GM21367 (cell line): ENCODE measurements around the gene MYH10.

Experiments used
- ATAC-seq: cut with Tn5 transposase; IDR thresholded peaks from one replicate; pipeline ENCODE4 v1.9.1; 2021; ENCODE audit not compliant: unreplicated experiment

MYH10 gene

GRCh38 chr17:8475781-8476180 is 154.7 kb downstream of the MYH10 start:
- no peak for ATAC-seq

GRCh38 chr17:8475227-8475626 is 155.3 kb downstream of the MYH10 start:
- ATAC-seq: no peak

DNA sequence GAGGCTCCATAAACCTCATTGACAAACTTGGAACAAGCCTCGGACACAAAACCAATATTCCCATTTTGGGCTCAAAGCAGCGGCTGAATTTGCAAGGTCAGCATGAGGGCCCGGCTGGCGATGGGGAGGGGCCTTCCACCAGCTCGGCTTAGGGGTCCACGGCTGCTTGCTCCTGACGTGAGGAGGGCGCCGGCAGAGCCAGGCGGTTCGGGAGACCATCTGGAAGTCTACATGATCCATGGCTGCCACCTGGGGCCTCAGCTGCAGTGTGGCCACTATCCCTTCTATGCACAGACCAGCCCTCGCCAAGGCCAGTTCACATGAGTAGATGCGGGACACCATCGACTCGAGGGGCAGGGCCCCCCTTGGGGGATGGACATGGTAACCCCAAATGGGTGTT is 155.7 kb downstream of the MYH10 start:
- no peak for ATAC-seq

GRCh38 chr17:8473451-8474192 is 156.9 kb downstream of the MYH10 start:
- ATAC-seq: no peak

GRCh38 chr17:8472663-8473062 is 157.9 kb downstream of the MYH10 start:
- no peak for ATAC-seq

DNA sequence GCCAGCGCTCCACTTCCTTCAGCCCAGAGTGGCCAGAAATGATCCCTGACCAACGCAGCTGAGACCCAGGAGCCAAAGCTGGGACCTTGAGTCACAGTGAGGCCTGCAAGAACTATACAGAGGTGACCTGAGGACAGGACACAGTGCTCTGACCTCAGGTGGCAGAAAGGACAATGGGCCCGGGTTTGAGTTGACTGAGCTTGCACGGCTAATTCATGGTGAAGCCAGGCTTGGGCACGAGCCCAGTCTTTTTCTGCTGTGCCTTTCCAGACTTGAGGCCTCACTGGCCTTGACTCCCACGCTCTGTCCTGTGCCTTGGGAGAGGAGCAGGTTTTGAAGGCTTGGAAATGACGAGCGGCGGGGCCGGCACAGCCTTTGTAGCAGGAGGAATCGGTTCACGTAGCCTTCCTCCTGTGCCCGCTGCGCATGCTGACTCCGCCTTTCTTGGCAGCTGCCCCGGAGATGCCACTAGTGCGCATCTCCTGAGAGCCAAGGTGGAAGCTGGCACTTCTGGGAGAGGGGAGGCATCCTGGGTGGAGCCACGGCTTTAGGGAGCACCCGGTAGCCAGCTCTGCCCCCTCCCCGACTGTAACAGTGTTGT is 160.0 kb downstream of the MYH10 start:
- ATAC-seq: no peak

DNA sequence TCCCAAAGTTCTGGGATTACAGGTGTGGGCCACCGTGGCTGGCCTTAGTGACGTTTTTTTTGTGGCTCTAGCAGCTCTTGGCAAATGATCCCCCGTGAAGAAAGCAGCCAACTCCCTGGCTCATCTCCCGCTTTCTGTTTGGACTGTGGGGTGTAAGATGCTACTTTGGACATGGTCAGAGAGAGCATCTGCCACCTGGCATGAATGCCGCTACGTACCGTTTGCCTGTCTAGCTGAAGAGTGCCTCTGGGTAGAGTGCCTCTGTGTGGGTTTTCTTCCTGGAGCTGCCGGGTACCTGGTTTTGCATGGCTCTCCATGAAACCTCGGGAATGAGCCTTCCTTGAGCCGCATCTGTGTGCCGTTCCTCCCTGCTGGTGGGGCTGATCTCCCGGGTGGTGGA is 160.6 kb downstream of the MYH10 start:
- ATAC-seq: no peak

DNA sequence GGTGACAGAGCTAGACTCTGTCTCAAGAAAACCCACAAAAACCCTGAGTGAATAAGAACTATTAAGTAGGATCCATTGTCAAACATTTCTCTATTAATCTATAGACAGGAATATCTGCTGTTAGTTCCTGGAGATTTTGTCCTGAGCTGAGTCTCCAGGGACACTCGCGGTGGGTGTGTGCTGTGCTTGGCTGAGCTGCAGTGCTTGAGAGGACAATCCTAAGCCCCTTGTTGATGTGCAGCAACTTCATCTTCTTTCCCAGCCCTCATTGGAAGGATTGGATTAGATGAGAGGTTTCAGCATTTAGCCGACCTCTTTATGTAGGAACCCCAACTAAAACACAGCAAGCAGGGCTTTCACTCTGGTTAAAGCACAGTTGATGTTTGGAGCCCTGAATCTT is 161.5 kb downstream of the MYH10 start:
- no peak for ATAC-seq

GRCh38 chr17:8468127-8468526 is 162.4 kb downstream of the MYH10 start:
- ATAC-seq: no peak

DNA sequence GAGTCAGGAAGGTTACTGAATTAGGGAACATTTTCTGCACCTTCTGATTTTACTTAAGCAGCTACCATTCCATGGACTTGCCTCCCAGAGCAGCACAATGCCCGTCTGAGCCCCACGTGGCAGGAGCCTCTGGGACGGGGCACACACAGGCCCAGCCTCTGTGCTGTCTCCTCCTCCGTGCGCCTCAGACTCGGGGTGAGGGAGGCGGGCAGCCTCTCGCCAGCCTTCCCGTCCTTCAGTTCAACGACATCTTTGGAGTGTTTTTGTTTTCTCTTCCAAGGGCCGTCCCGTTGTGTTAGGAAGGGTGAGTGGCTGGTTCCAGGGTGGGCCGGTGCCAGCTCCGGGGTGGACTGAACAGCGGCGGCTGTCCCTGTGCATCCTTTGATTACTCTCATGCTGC is 163.0 kb downstream of the MYH10 start:
- no peak for ATAC-seq

DNA sequence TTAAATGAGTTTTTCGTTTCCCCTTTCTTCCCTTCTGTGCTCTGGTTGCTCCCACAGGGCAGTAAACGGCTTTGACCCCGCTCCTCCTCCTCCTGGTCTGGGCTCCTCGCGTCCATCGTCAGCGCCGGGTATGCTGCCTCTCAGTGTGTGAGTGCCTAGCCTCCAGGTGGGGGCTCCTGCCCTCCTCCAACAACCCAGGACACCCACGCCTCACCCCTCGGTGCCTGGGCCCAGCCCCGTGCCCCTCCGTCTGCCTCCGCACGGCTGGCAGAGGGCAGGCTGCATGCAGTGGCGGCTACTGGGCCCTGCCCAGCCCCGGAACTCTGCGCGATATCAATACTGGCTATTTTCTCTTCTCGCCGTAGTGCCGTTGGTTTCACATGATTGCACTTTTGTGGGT is 163.7 kb downstream of the MYH10 start:
- no peak for ATAC-seq

- no peak for ATAC-seq
Measured at GRCh38 chr17:8466456-8466855, 164.1 kb downstream of the MYH10 start.

DNA sequence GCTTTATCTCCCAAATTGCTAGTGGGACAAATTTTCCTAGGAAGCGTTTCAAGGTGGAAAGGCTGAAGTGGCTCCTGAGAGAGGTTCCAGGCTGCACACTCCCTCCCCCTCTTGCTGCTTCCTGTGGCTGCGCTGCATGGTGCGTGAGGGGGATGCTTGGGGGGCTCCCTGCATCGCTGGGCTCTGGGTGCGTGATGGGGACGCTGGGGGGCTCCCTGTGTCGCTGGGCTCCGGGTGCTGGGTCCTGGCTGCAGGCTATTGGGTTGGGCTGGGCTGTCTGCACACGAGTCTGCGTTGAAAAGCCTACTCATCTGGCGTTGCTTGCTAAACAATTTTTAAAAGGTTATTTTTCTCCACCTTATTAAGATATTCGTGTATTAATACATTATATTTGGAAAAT is 164.8 kb downstream of the MYH10 start:
- ATAC-seq: no peak

DNA sequence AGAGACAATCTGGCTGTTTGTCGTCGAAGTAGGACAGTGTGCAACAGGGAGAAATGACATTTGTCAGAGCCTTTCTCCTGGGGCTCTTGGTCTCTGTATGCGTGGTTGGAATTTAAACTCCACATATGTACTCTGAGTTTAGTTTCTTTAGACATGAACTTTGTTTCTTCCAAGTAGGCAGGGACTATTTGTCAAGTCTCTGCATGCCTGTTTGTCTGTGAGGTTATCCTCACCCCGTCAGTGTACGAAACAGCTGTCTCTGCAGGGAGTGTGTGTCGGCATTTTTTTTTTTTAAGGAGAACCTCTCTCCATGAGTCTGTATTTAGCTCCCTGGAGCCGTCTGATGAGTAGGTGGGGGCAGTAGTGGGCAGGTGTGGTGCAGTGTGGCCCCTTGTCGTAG is 165.2 kb downstream of the MYH10 start:
- no peak for ATAC-seq

DNA sequence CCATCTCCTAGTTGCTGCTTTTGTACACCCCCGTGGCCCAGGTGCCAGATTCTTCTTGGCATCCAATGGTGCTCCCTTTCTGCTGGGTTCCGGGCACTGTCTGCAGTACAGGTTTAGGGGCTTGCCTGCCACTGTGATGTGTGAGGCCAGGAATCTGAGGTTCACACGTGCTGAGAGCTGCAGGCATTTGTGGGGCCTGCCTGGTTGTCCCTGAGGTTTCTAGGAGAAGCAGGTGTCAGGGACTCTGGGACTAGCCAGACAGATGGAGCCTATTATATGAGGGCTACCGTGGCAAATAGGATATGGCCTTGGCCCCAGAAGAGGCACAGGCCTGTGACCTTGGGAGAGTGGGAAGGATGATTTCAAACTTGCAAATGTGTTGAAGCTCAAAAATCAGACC is 165.6 kb downstream of the MYH10 start:
- ATAC-seq: no peak

- no peak for ATAC-seq
Measured at GRCh38 chr17:8463099-8463498, 167.4 kb downstream of the MYH10 start.

GRCh38 chr17:8462564-8462963 is 168.0 kb downstream of the MYH10 start:
- no peak for ATAC-seq

- no peak for ATAC-seq
Measured at GRCh38 chr17:8459831-8460230, 170.7 kb downstream of the MYH10 start.

- no peak for ATAC-seq
Measured at GRCh38 chr17:8459107-8459506, 171.4 kb downstream of the MYH10 start.

DNA sequence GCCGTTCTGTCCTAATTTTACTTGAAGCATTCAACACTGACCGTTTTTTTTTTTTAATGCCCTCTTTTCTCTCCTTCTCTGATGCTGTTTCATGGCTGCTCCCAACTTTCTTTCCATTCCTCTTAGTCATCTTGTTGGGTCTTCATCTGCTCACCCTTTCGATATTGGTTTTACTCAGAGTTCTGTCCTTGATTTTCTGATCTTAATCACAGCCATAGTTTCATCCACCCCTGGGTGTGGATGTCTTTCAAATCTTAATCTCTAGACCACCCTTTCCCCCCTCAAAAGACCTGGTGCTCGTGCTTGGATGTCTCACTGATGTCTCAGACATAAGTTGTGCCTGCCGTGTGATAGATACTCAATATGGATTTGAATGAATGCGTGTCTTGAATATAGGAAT is 172.4 kb downstream of the MYH10 start:
- ATAC-seq: no peak

DNA sequence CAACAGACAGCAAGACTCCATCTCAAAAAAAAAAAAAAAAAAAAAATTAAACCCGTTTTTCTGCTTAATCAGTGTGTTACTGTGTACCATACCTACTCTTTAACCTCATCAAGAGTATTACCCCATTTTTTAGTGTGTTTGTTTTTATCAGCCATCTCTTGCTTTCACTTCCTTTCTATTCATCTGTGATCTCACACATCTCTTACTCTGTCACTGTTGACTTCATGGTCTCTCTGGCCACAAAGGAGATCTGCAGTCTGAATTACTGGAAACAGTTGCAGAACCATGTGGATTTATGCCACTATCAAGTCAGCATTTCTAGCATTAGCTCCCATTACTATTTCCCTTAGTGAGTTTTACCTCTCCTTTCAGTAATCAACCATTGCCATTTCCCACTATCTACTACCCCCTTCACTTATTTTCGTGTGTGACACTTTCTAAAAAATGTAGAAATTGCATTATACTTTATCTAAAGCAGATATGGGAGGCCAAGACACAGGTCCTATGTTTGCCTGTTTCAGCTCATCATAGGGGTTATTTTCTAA is 174.8 kb downstream of the MYH10 start:
- ATAC-seq: no peak

DNA sequence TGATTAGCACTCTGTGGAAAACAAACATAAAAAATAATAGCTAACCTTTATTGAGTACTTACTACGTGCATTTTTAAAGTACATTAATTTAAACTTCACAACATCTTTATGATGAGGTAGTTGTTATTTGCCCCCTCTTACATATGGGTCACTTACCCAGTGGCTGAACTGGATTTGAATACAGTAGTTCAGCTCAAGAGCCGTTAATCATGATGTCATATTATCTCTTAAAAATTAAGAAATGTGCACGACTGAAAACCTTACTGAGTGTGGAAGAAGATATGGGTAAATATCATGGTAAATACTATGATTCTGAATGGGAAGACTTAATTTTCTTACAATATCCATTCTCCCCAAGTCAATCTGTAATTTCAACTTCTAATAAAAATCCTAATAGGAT is 177.2 kb downstream of the MYH10 start:
- no peak for ATAC-seq
